OCI-M2 (cell line): ENCODE data around the gene HSPH1.
"Not testable (repeated sequence)": the region's sequence is repeated elsewhere in the genome, so short reads cannot be mapped to it uniquely, and the experiment has no call there.

Source experiments
- DNase-seq: peaks from one replicate; lab custom pipeline; 2025; ENCODE audit not compliant: unreplicated experiment; lab: John Stamatoyannopoulos, UW

HSPH1 gene

DNA sequence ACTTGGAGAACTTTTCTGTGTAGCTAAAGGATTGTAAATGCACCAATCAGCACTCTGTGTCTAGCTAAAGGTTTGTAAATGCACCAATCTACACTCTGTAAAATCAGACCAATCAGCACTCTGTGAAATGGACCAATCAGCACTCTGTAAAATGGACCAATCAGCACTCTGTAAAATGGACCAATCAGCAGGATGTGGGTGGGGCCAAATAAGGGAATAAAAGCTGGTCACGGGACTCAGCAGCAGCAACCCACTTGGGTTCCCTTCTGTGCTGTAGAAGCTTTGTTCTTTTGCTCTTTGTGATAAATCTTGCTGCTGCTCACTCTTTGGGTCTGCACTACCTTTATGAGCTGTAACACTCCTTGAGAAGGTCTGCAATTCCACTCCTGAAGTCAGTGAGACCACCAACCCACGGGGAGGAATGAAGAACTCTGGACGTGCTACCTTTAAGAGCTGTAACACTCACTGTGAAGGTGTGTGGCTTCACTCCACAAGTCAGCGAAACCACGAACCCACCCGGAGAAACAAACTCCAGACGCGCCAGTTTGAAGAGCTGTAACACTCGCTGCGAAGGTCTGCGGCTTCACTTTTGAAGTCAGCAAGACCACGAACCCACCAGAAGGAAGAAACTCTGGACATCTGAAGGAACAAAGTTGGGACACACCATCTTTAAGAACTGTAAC lies 16.2 kb upstream of the HSPH1 start:
- not testable (repeated sequence) for DNase-seq

DNA sequence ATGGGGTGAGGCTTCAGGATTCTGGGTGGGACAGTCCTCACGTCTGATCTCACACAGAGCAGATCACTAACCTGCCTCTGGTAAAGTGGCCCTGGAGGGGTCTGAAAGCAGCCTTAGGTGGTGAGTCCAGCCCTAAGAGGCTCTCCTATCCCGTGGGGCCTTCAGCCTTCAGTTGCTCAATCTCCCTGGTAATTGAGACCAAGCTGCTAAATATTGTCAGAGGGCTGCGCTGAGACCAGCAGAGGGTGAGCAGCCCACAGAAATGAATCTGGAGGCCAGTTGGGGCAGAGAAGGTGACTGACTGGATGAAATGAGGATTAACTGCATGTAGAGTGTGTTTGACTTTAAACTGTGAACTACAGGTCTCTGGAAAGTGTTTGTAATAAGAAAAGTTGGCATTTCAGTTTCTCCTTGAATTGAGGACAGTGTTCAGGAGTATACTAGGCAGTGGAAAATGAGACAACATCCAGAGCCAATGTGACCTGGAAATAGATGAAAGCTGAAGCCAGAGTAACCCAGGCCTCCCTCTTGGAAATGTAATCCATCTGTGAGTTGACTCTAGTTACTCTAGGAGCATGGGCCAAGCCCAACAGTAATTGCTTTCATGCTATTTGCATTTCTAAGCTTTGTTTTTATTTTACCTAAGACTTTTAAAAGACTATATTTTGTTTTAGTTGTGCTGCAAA lies 14.3 kb upstream of the HSPH1 start:
- no peak for DNase-seq

GRCh38 chr13:31174018-31174417 lies 12.3 kb upstream of the HSPH1 start:
- DNase-seq, result no peak

GRCh38 chr13:31172535-31172934 lies 10.8 kb upstream of the HSPH1 start:
- DNase-seq, result no peak

GRCh38 chr13:31172001-31172400 lies 10.3 kb upstream of the HSPH1 start:
- DNase-seq, result no peak

DNA sequence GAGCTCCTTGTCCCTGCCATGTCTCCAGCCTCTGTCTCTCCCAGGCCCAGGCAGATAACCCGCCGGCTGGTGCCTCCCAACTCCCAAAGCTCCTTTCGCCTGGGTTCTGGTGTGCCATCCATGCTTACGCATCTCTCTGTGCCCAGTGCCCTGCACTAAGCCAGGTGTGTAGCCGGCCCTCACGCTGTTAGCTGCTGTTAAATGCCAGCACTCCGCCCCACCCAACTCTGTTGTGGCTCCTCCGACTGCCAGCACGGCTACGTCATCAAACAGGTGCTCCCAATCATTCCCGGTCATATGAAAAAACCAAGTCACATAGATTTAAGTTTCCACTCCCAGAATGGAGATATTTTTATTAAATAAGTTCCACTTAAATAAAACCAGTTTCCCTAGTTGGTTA lies 7.0 kb upstream of the HSPH1 start:
- DNase-seq, result no peak

DNA sequence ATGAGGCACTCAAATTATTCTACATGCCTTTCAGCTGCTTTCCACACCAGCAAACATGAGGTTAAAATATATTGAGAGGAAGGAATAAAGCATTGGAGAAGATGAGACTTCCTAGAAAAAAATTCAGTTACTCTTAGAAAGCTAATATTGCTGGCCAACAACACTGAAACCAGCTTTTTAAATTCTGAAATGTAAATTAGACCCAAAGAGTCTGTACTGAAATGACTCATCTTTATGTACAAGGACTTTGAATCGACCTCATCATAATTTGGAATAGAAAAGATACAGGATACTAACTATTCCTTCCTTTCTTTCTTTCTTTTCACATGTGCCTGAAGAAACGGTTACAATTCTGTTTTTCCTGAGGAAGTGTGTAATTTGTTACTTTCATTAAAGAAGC lies 6.5 kb upstream of the HSPH1 start:
- DNase-seq, result no peak

- no peak for DNase-seq
These were observed 5.8 kb upstream of the HSPH1 start for GRCh38 chr13:31167490-31167889.

GRCh38 chr13:31166591-31166990 lies 4.9 kb upstream of the HSPH1 start:
- no peak for DNase-seq

- DNase-seq, result peak; percentile 72
These were observed 676 bp upstream of the HSPH1 start for GRCh38 chr13:31162151-31163008.

DNA sequence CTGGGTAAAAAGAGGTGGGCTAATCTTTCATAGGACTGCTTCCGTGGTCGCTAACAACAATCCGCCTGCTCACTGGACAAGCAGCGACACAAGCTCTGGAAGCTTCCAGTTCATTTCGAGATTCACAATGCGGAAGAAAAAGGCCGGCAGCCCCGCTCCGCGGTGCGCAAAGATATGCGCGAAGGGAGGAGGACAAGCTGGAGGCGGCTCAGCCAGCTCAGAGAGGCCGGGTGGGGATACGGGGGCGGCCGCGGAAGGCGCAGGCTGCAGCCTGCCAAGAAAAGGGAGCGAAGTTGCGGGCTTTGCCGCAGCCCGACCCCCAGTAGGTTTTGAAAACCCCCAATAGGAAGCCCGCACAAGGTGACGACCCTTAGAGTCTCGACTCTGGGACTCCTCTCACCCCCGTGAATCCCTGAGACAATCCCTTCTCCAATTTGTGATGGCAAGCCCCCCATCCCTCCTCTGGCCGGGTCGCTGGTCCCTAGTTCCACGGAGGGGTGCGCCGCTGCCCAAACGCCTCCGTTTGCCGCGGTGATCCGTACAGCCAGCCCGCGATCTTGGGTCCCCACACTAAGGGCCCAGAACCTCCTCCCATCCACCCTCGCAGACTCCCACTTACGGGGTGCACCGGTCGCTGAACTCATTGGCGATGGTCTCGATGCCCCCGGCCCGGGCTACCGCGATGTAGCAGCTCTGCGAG lies 697 bp downstream of the HSPH1 start:
- no peak for DNase-seq

DNA sequence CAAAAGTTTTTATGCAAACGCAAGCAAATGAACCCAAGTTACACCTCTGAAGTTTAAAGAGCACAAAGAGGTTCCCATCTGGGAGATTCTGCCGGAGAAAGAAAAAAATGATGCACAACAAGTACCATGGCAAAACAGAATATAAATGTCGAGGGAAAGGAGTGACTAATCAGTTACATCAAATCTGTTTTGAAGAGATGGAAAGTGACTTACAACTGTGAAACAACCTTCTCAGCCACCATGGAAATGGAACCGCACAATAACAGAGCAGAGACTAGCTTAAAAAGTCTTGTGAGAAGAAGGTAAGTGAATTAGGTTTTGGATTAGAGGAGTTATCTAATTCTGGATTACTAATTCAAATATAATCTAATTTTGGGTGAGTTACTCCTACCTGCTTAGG lies 2.4 kb downstream of the HSPH1 start:
- DNase-seq, result no peak

DNA sequence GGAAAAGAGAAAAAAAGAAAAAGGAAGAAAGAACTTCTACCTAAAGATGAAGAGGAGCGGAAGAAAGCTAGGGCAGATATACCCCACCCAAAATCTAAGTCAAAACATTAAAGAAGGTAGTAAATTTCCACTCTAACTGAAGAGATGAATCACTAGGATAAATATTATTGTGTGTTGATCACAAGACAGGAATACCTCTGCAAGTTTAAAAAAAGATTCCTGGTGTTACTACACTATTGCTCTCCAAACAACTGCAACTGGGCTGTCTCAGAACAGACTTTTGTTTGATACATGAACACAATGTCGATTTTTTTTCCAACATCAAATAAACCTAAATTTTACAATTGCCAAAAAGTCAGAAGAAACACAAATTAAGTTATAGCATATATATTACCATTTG lies 6.8 kb downstream of the HSPH1 start:
- no peak for DNase-seq

DNA sequence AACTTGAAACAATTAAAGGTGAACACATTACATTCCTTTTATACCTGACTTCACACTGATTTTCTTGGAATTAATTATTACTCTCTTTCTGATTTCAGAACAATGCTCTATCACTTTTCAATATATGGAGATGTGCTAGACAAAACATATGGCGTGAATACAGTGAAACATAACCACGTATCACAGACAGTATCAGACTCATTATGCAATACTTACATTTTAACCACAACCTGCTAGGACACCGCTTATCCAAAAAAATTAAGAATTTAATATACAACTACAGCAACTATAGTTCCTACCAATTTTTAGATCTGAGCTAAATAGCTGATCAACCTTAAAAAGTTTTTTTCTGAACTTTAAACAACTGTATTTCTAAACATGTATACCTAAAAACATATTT lies 9.9 kb downstream of the HSPH1 start:
- no peak for DNase-seq

GRCh38 chr13:31150315-31150985 lies 11.3 kb downstream of the HSPH1 start:
- no peak for DNase-seq

- no peak for DNase-seq
These were observed 12.1 kb downstream of the HSPH1 start for GRCh38 chr13:31149604-31150003.

DNA sequence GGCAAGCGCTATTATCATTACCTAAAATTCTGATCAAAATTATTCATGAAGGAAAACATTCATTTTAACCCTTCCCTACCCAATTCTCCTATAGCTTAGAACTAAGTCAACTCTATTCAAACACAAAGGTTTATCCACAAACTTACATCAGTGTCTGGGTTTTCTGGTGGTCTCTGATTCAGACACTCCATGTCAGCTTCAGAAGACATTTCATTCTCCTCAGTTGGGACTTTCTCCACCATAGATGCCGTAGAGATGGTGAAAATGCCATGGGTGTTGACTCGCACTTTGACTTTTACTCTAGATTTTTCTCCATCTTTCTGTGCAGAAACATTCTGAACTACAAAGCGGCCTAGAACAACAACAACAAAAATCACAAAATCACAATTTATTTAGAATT lies 16.3 kb downstream of the HSPH1 start:
- DNase-seq, result no peak

DNA sequence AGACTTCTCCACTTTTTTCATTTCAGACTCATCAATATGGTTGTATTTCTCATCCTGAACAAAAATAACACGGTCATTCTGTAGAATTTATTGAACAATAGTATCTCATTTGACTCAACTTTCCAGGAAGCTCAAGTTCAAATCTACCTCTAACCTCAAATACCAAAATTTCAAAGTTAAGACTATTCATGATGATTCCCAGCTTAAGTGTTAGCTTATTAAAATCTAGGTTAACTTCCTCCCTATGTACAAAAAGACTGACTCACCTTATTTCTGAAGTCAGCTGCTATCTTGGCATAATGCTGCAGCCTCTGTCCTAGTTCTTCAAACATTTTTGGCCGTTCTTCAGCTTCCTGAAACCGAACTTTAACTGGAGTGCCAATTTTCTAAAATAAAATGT lies 23.2 kb downstream of the HSPH1 start:
- no peak for DNase-seq

GRCh38 chr13:31136724-31137123 lies 25.0 kb downstream of the HSPH1 start:
- DNase-seq, result no peak

- DNase-seq, result no peak
These were observed 27.5 kb downstream of the HSPH1 start for GRCh38 chr13:31134039-31134711.
